Measurements from ENCODE around the gene STEAP4. TPM values are rescaled to one million over a fixed set of nuclear protein-coding genes. Genes with fewer than 3 reads are reported as not detected.

Gene STEAP4
- total RNA-seq, 2 donors from 2014 or later: 14.3 to 14.8 TPM

DNA sequence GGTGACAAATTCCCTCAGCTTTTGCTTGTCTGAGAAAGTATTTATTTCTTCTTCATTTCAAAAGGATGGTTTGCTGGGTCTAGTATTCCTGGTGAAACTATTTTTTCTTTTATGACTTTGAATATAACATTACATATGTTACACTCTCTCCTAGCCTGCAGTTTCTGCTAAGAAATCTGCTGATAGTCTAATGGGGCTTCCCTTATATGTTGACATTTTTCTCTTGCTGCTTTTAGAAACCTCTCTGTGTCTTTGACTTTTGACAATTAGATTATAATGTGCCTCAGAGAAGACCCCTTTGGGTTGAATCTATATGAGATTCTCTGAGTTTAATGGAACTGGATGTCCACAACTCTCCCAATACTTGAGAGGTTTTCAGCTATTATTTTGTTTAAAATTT, 53.1 kb downstream of the STEAP4 start:
- Histone ChIP-seq H3K36me3 (replicated peaks in 1 of 2; ENCODE audit: insufficient read depth in 1 of 2, low read depth in 2 of 2) (no peaks in the 10 kb centered on the region), H3K4me1 (no peaks in the 10 kb centered on the region), H3K9me3 (peaks cover 0 to 7% (median 0%) of the 10 kb centered on the region in 3 donors), H3K27me3 (no peaks in the 10 kb centered on the region), H3K4me3 (no peak overlapping the region), H3K27ac (no peak overlapping the region)
- TF ChIP-seq, protein P1, sequence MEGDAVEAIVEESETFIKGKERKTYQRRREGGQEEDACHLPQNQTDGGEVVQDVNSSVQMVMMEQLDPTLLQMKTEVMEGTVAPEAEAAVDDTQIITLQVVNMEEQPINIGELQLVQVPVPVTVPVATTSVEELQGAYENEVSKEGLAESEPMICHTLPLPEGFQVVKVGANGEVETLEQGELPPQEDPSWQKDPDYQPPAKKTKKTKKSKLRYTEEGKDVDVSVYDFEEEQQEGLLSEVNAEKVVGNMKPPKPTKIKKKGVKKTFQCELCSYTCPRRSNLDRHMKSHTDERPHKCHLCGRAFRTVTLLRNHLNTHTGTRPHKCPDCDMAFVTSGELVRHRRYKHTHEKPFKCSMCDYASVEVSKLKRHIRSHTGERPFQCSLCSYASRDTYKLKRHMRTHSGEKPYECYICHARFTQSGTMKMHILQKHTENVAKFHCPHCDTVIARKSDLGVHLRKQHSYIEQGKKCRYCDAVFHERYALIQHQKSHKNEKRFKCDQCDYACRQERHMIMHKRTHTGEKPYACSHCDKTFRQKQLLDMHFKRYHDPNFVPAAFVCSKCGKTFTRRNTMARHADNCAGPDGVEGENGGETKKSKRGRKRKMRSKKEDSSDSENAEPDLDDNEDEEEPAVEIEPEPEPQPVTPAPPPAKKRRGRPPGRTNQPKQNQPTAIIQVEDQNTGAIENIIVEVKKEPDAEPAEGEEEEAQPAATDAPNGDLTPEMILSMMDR (IDR thresholded peaks at IDR 0.05): no peak
- TF ChIP-seq POLR2A (IDR thresholded peaks at IDR 0.05): no peak
- DNase-seq (no peak), ATAC-seq (no peak)
- intact Hi-C loops (cut with DNase I): no loop called here

DNA sequence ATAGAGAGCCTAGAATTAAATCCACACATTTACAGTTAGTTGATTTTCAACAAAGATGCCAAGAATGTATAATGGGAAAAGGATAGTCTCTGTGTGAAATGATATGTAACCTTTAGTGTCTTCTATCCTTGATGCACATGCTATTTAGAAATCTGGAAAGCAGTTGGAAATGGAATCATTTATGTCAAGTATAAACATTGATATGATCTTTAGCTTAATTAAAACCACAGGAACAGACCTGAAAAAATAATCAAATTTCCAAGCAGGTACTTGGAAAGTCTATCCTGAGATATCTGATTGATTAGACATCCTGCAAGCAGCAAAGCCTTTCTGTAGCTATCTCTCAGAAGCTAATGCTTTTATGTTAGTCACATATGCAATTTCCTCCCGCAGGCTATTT, 62.4 kb downstream of the STEAP4 start:
- intact Hi-C loops (cut with DNase I): loop anchor here (10.0 kb wide), 1 partner anchor 1381 kb away; no protein-coding TSS in a partner anchor
- no peak overlapping the region for H3K27ac ChIP-seq
- ATAC-seq: no peak

DNA sequence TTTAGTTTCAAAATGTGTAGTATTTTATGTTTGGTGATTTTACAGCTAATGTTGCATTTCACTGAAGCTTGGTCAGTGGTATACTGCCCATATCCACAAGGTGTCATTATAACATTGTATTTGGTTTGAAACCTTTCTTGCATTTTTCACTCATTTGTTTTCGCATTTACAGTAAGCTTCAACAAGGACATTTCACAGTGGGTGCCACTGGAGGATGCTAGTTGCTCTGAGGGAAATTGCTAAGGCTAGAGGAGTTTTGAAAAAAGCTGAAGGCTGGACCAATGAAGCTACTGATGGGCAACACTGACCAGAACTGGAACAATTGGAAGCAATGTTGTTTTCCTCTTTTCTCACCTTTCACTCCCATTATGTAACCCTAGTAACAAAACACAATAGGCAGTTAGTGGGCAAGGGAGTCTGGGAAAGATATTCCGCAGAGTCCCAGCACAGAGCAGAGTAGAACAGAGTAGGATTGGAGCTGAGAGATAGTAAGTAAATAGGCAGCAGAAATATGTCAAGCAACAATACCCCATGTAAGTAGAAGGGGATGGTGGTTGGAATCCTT, 63.3 kb downstream of the STEAP4 start:
- Histone ChIP-seq H3K4me1 (no peaks in the 10 kb centered on the region), H3K4me3 (no peak overlapping the region), H3K36me3 (replicated peaks in 1 of 2; ENCODE audit: insufficient read depth in 1 of 2, low read depth in 2 of 2) (no peaks in the 10 kb centered on the region), H3K27ac (no peak overlapping the region), H3K27me3 (no peaks in the 10 kb centered on the region), H3K9me3 (no peaks in the 10 kb centered on the region)
- ATAC-seq (peak; percentile 92), DNase-seq (peak in 2 of 4 donors; percentile 22 to 46)
- WGBS, 2 donors: 17% methylated on average over 2 of the region's 2 CpGs
- no peak for TF ChIP-seq POLR2A (IDR thresholded peaks at IDR 0.05)
- TF ChIP-seq, protein P1 (IDR thresholded peaks at IDR 0.05): peak; percentile 31 to 96 (median 85)
- intact Hi-C loops (cut with DNase I): loop anchor here (10.0 kb wide), 1 partner anchor 1381 kb away; no protein-coding TSS in a partner anchor

More for the DNA sequence above, 62.4 kb downstream of the STEAP4 start:
- H3K4me1 ChIP-seq: no peaks in the 10 kb centered on the region
- WGBS, 2 donors: 76 to 81% methylated on average over 1 of the region's 1 CpG
- DNase-seq: no peak
- TF ChIP-seq, protein P1 (IDR thresholded peaks at IDR 0.05): no peak
- no peak for TF ChIP-seq POLR2A (IDR thresholded peaks at IDR 0.05)
- H3K9me3 ChIP-seq: no peaks in the 10 kb centered on the region
- no peaks in the 10 kb centered on the region for H3K27me3 ChIP-seq
- H3K4me3 ChIP-seq: no peak overlapping the region
- H3K36me3 ChIP-seq (replicated peaks in 1 of 2; ENCODE audit: insufficient read depth in 1 of 2, low read depth in 2 of 2): no peaks in the 10 kb centered on the region

DNA sequence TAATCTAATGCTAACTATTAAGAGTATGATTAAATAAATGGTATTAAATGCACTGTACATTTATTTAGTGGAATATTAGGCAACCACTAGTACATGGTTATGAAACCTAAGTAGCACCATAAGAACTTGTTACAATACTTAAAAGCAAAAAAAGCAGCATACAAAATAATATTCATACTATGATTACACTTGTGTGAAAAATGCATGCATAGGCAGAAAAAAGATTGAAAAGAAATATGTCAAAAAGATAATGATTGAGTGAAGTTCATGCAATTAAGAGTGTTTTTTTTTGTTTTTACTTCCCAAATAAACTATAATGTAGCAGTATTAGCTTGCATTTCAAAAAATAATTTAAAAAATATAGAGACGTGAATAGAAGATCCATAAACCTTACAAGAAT, 66.8 kb downstream of the STEAP4 start:
- intact Hi-C loops (cut with DNase I): loop anchor here (10.0 kb wide), 1 partner anchor 1385 kb away; no protein-coding TSS in a partner anchor
- ATAC-seq (no peak), DNase-seq (no peak)
- Histone ChIP-seq H3K4me3 (no peak overlapping the region), H3K9me3 (no peaks in the 10 kb centered on the region), H3K4me1 (no peaks in the 10 kb centered on the region), H3K36me3 (replicated peaks in 1 of 2; ENCODE audit: insufficient read depth in 1 of 2, low read depth in 2 of 2) (no peaks in the 10 kb centered on the region), H3K27ac (no peak overlapping the region), H3K27me3 (no peaks in the 10 kb centered on the region)
- TF ChIP-seq, protein P1 (IDR thresholded peaks at IDR 0.05): no peak
- no peak for TF ChIP-seq POLR2A (IDR thresholded peaks at IDR 0.05)
- 85 to 89% methylated on average over 1 of the region's 1 CpG for WGBS, 2 donors

DNA sequence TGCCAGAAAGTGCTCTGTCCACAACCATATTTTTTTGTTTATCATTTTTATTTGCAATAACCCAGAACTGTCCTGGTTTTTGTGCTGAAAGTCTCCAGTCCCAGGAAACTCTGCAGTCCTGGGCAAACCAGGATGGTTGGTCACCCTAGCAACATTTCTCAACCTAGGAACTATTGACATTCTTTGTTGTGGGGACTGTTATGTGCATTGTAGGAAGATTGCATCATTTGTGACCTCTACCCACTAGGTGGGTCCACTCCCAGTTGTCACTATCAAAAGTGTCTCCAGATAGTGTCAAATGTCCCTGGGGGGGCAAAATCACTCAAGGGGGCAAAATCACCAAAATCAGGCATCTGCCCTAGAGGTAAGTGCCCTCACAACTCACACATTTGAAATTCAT, 72.9 kb downstream of the STEAP4 start:
- intact Hi-C loops (cut with DNase I): no loop called here
- DNase-seq (no peak), ATAC-seq (no peak)
- TF ChIP-seq, protein P1 (IDR thresholded peaks at IDR 0.05): no peak
- TF ChIP-seq POLR2A (IDR thresholded peaks at IDR 0.05): no peak
- no peaks in the 10 kb centered on the region for H3K4me1 ChIP-seq
- H3K4me3 ChIP-seq: no peak overlapping the region
- H3K27ac ChIP-seq: no peak overlapping the region
- H3K36me3 ChIP-seq (replicated peaks in 1 of 2; ENCODE audit: insufficient read depth in 1 of 2, low read depth in 2 of 2): no peaks in the 10 kb centered on the region
- no peaks in the 10 kb centered on the region for H3K9me3 ChIP-seq
- H3K27me3 ChIP-seq: no peaks in the 10 kb centered on the region
